NCI-H146 treated with DMSO at 0.1 percent for 48 hours (cell line): ENCODE data around the gene LRFN4.

Experiments used
- DNase-seq: peaks from one replicate; lab custom pipeline; 2025; ENCODE audit not compliant: unreplicated experiment; lab: John Stamatoyannopoulos, UW

LRFN4 gene

GRCh38 chr11:66887526-66887925 lies 30.7 kb downstream of the LRFN4 start:
- no peak for DNase-seq

GRCh38 chr11:66888282-66888681 lies 31.4 kb downstream of the LRFN4 start:
- peak; percentile 37 for DNase-seq

- DNase-seq: no peak
Observed at GRCh38 chr11:66889960-66890359, 33.1 kb downstream of the LRFN4 start.

GRCh38 chr11:66891851-66892660 lies 35.2 kb downstream of the LRFN4 start:
- no peak for DNase-seq

GRCh38 chr11:66892911-66893310 lies 36.0 kb downstream of the LRFN4 start:
- DNase-seq: no peak

GRCh38 chr11:66894141-66894540 lies 37.3 kb downstream of the LRFN4 start:
- DNase-seq: peak; percentile 51

GRCh38 chr11:66901964-66902390 lies 45.1 kb downstream of the LRFN4 start:
- DNase-seq: no peak

GRCh38 chr11:66902486-66903177 lies 45.8 kb downstream of the LRFN4 start:
- no peak for DNase-seq

GRCh38 chr11:66904055-66904454 lies 47.2 kb downstream of the LRFN4 start:
- DNase-seq: no peak

GRCh38 chr11:66904561-66904960 lies 47.7 kb downstream of the LRFN4 start:
- no peak for DNase-seq

- DNase-seq: no peak
Observed at GRCh38 chr11:66904981-66905521, 48.2 kb downstream of the LRFN4 start.

GRCh38 chr11:66905631-66906030 lies 48.8 kb downstream of the LRFN4 start:
- DNase-seq: no peak

GRCh38 chr11:66906061-66906733 lies 49.3 kb downstream of the LRFN4 start:
- DNase-seq: no peak

GRCh38 chr11:66907751-66908630 lies 51.1 kb downstream of the LRFN4 start:
- no peak for DNase-seq

- no peak for DNase-seq
Observed at GRCh38 chr11:66909181-66909580, 52.3 kb downstream of the LRFN4 start.

GRCh38 chr11:66910016-66910415 lies 53.2 kb downstream of the LRFN4 start:
- no peak for DNase-seq
